HepG2 (cell line): ENCODE measurements around the gene DNMT3L. TPM values are rescaled to one million over a fixed set of nuclear protein-coding genes. Genes with fewer than 3 reads are reported as not detected.

ENCODE experiments used
- AGO2 ChIP-seq: fragments of 200-400 bp; formaldehyde crosslinking; optimal IDR thresholded peaks from 2 replicates; pipeline ENCODE3; 2017; ENCODE audit warnings: mild to moderate bottlenecking, low read depth, low read length, moderate library complexity
- FOSL1 ChIP-seq: sonication (generic); formaldehyde crosslinking; IDR thresholded peaks from 2 replicates; pipeline ENCODE4 v1.9.0; 2021; ENCODE audit warnings: missing genetic modification reagents, borderline replicate concordance
- HNRNPLL ChIP-seq: fragments of 200-400 bp; formaldehyde crosslinking; IDR thresholded peaks from 2 replicates; pipeline ENCODE4 v1.6.1; 2017; ENCODE audit warnings: mild to moderate bottlenecking, low read depth, low read length; ENCODE audit not compliant: poor library complexity, severe bottlenecking
- MED8 ChIP-seq: sonication (generic); formaldehyde crosslinking; IDR thresholded peaks from 2 replicates; pipeline ENCODE4 v1.8.1; 2023; ENCODE audit warnings: mild to moderate bottlenecking, missing genetic modification reagents; ENCODE audit not compliant: insufficient replicate concordance
- ONECUT2 ChIP-seq: sonication (generic); formaldehyde crosslinking; IDR thresholded peaks from 2 replicates; pipeline ENCODE4 v1.4.0; 2020; ENCODE audit warnings: missing genetic modification reagents
- RAD51 ChIP-seq: fragments of 450-650 bp; IDR thresholded peaks from 2 replicates; pipeline ENCODE4 v1.6.1; 2016; ENCODE audit warnings: borderline replicate concordance
- RBFOX2 ChIP-seq: fragments of 200-400 bp; formaldehyde crosslinking; IDR thresholded peaks from 2 replicates; pipeline ENCODE4 v1.6.1; 2017; ENCODE audit warnings: low read depth, mild to moderate bottlenecking, low read length
- RORA ChIP-seq: sonication (generic); formaldehyde crosslinking; IDR thresholded peaks from 2 replicates; pipeline ENCODE4 v1.5.0; 2020; ENCODE audit warnings: mild to moderate bottlenecking, missing genetic modification reagents, moderate library complexity
- SMAD3 ChIP-seq: sonication (generic); formaldehyde crosslinking; IDR thresholded peaks from 2 replicates; pipeline ENCODE4 v1.4.0; 2020; ENCODE audit warnings: missing genetic modification reagents
- SP140L ChIP-seq: sonication (generic); formaldehyde crosslinking; IDR thresholded peaks from 2 replicates; pipeline ENCODE4 v1.4.0; 2020; ENCODE audit warnings: missing genetic modification reagents, borderline replicate concordance
- SP5 ChIP-seq: IDR thresholded peaks from 2 replicates; pipeline ENCODE4 v1.6.1; 2016; ENCODE audit warnings: low read depth, borderline replicate concordance
- TAF15 ChIP-seq: fragments of 200-400 bp; formaldehyde crosslinking; IDR thresholded peaks from one replicate; pipeline ENCODE4 v1.6.1; 2018; ENCODE audit warnings: mild to moderate bottlenecking, low read depth, low read length; ENCODE audit not compliant: poor library complexity, severe bottlenecking
- ZMYM2 ChIP-seq: sonication (generic); formaldehyde crosslinking; IDR thresholded peaks from 2 replicates; pipeline ENCODE4 v1.8.0; 2022; ENCODE audit warnings: mild to moderate bottlenecking, missing genetic modification reagents
- ZNF768 ChIP-seq: sonication (generic); formaldehyde crosslinking; IDR thresholded peaks from 2 replicates; pipeline ENCODE4 v1.4.0; 2020; ENCODE audit warnings: missing genetic modification reagents
- ZNF781 ChIP-seq: sonication (generic); formaldehyde crosslinking; IDR thresholded peaks from 2 replicates; pipeline ENCODE4 v1.5.1; 2020; ENCODE audit warnings: borderline replicate concordance, mild to moderate bottlenecking, missing genetic modification reagents; ENCODE audit errors: not compliant biosample characterization
- ZNF790 ChIP-seq: sonication (generic); formaldehyde crosslinking; IDR thresholded peaks from 2 replicates; pipeline ENCODE4 v1.8.0; 2022; ENCODE audit warnings: missing genetic modification reagents, mild to moderate bottlenecking, borderline replicate concordance
- ZSCAN31 ChIP-seq: sonication (generic); formaldehyde crosslinking; IDR thresholded peaks from 2 replicates; pipeline ENCODE4 v1.5.0; 2020; ENCODE audit warnings: low read depth, mild to moderate bottlenecking, missing genetic modification reagents
- polyA plus RNA-seq, 8 experiments: library from polyadenylated mRNA; depleted of rRNA in 3 of 8; stranded (reverse) in 7 of 8; unstranded in 1 of 8; fragments of >200 nt; fragmentation: Illumina TruSeq in 4 of 8; extraction: Trizol in 4 of 8; gene quantifications; 2 replicates each; pipeline versions ENCODE4 v1.2.1 to v1.2.3, GENCODE V29; 2011 to 2016; ENCODE audit warnings: low read depth in 4 of 8, missing spikeins in 1 of 8, mixed read lengths in 1 of 8; ENCODE audit not compliant: insufficient read depth in 1 of 8
- total RNA-seq, 5 experiments: library from RNA; depleted of rRNA; stranded (reverse); fragments of >200 nt; fragmentation: Illumina TruSeq; extraction: Trizol; gene quantifications; 2 replicates each; pipeline ENCODE4 v1.2.3, GENCODE V29; 2016; ENCODE audit warnings: low read depth in 1 of 5
- TF ChIP-seq, protein P1 (sequence below): sonication (generic); formaldehyde crosslinking; IDR thresholded peaks from 2 replicates; pipeline ENCODE4 v1.5.0; 2020; ENCODE audit warnings: missing genetic modification reagents, mild to moderate bottlenecking, borderline replicate concordance
- TF ChIP-seq, protein P2 (sequence below): sonication (generic); formaldehyde crosslinking; IDR thresholded peaks from 2 replicates; pipeline ENCODE4 v1.4.0; 2020; ENCODE audit warnings: missing genetic modification reagents, mild to moderate bottlenecking, borderline replicate concordance
- TF ChIP-seq, protein P3 (sequence below): sonication (generic); formaldehyde crosslinking; IDR thresholded peaks from 2 replicates; pipeline ENCODE4 v1.4.0; 2020; ENCODE audit warnings: missing genetic modification reagents
- TF ChIP-seq, protein P4 (sequence below): sonication (generic); formaldehyde crosslinking; IDR thresholded peaks from 2 replicates; pipeline ENCODE4 v1.5.1; 2020; ENCODE audit warnings: missing genetic modification reagents, mild to moderate bottlenecking, borderline replicate concordance

Gene DNMT3L
- total and polyA plus RNA-seq, 2 of the 13 experiments (the other 11 are each of a cell fraction or from before 2014, with no cell fraction given) = 0.75 to 1.7 TPM

DNA sequence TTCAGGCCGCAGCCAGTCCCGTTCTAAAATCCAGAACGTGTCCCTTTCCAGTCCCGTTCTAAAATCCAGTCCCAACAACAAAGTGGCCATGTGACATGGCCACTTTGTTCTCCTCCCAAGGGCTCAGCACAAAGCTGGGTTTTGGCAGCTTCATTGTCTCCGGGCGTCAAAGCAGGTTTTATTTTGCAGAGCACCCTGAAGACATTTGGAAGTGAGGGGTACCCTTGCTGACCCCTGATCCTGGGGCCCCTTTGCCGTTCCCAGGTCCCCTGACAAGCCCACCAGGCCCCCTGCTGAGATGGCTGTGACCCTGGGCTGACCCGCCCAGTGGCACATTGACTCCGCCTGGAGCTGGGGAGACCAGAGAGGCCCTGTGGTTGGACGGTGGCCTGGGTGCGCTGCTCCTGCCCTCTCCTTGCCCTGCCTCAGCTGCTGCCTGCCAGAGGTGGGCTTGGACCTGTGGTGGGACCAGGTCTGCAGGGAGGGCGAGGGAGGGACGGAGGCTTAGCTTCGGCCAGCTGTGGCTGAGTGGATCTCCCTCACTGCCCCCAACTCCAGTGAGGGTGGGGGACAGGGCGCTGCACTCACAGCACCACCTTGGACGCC is 42.4 kb upstream of the DNMT3L start (continued):
- TF ChIP-seq, protein P1, sequence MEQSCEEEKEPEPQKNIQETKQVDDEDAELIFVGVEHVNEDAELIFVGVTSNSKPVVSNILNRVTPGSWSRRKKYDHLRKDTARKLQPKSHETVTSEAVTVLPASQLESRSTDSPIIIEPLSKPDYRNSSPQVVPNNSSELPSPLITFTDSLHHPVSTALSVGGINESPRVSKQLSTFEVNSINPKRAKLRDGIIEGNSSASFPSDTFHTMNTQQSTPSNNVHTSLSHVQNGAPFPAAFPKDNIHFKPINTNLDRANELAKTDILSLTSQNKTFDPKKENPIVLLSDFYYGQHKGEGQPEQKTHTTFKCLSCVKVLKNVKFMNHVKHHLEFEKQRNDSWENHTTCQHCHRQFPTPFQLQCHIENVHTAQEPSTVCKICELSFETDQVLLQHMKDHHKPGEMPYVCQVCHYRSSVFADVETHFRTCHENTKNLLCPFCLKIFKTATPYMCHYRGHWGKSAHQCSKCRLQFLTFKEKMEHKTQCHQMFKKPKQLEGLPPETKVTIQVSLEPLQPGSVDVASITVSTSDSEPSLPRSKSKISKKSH (CRISPR knock-in tag) = peak; percentile 8; the same call in 1 of the 2 replicates
- TF ChIP-seq MED8 = no peak
- TF ChIP-seq RBFOX2 = peak; percentile 51
- no peak for TF ChIP-seq HNRNPLL
- TF ChIP-seq, protein P2, sequence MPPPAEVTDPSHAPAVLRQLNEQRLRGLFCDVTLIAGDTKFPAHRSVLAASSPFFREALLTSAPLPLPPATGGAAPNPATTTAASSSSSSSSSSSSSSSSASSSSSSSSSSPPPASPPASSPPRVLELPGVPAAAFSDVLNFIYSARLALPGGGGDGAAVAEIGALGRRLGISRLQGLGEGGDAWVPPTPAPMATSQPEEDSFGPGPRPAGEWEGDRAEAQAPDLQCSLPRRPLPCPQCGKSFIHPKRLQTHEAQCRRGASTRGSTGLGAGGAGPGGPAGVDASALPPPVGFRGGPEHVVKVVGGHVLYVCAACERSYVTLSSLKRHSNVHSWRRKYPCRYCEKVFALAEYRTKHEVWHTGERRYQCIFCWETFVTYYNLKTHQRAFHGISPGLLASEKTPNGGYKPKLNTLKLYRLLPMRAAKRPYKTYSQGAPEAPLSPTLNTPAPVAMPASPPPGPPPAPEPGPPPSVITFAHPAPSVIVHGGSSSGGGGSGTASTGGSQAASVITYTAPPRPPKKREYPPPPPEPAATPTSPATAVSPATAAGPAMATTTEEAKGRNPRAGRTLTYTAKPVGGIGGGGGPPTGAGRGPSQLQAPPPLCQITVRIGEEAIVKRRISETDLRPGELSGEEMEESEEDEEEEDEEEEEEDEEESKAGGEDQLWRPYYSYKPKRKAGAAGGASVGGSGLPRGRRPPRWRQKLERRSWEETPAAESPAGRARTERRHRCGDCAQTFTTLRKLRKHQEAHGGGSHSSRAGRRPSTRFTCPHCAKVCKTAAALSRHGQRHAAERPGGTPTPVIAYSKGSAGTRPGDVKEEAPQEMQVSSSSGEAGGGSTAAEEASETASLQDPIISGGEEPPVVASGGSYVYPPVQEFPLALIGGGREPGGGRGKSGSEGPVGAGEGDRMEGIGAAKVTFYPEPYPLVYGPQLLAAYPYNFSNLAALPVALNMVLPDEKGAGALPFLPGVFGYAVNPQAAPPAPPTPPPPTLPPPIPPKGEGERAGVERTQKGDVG (CRISPR knock-in tag) = no peak
- no peak for TF ChIP-seq SMAD3 (CRISPR knock-in tag)
- TF ChIP-seq, protein P3, sequence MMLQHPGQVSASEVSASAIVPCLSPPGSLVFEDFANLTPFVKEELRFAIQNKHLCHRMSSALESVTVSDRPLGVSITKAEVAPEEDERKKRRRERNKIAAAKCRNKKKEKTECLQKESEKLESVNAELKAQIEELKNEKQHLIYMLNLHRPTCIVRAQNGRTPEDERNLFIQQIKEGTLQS (CRISPR knock-in tag) = no peak
- TF ChIP-seq FOSL1 (CRISPR knock-in tag) = no peak
- TF ChIP-seq ZNF768 (CRISPR knock-in tag) = peak; percentile 85; the same call in 1 of the 2 replicates
- no peak for TF ChIP-seq ZMYM2
- TF ChIP-seq RAD51 = no peak
- 0 out of 2 replicates have a peak, but pooled peaks have one; percentile 4 for TF ChIP-seq ZSCAN31
- no peak for TF ChIP-seq TAF15
- TF ChIP-seq AGO2 = peak; percentile 34
- TF ChIP-seq ZNF790 (CRISPR knock-in tag) = no peak
- TF ChIP-seq, protein P4, sequence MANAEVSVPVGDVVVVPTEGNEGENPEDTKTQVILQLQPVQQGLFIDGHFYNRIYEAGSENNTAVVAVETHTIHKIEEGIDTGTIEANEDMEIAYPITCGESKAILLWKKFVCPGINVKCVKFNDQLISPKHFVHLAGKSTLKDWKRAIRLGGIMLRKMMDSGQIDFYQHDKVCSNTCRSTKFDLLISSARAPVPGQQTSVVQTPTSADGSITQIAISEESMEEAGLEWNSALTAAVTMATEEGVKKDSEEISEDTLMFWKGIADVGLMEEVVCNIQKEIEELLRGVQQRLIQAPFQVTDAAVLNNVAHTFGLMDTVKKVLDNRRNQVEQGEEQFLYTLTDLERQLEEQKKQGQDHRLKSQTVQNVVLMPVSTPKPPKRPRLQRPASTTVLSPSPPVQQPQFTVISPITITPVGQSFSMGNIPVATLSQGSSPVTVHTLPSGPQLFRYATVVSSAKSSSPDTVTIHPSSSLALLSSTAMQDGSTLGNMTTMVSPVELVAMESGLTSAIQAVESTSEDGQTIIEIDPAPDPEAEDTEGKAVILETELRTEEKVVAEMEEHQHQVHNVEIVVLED (CRISPR knock-in tag) = no peak
- TF ChIP-seq ZNF781 (CRISPR knock-in tag) = no peak
- no peak for TF ChIP-seq ONECUT2 (CRISPR knock-in tag)
- TF ChIP-seq SP5 (CRISPR knock-in tag) = 0 out of 2 replicates have a peak, but pooled peaks have one; percentile 15
- TF ChIP-seq SP140L = no peak
- TF ChIP-seq RORA (CRISPR knock-in tag) = no peak
